ENCODE results near the gene NDRG3. TPM values are rescaled to one million over a fixed set of nuclear protein-coding genes. Genes with fewer than 3 reads are reported as not detected.

NDRG3 gene
- total and polyA plus RNA-seq, 2 of the 4 experiments (the other 2 are of a cell fraction), result 24.8 to 34.2 TPM

GRCh38 chr20:36632147-36632486, 113.8 kb downstream of the NDRG3 start:
- ATAC-seq (ENCODE audit: low read depth), result no peak
- H3K56ac ChIP-seq (ENCODE audit: extremely low read depth, insufficient read depth, low read length), result no peak overlapping the region
- no peak overlapping the region for H3K9ac ChIP-seq (ENCODE audit: low read depth, low read length)
- no peaks in the 10 kb centered on the region for H3K36me3 ChIP-seq (ENCODE audit: control insufficient read depth, insufficient read depth, low read length)
- no peaks in the 10 kb centered on the region for H3K4me1 ChIP-seq (ENCODE audit: control insufficient read depth, insufficient read depth, low read length)
- in situ Hi-C loops (cut with MboI; ENCODE audit: low sequenced_read_pairs) (no loop called here), intact Hi-C loops (cut with micrococcal nuclease) (no loop called here), dilution Hi-C loops (cut with HindIII; ENCODE audit: low sequenced_read_pairs, unreplicated experiment) (no loop called here)
- CTCF ChIA-PET, result no interaction called here
- no peak overlapping the region for H2AFZ ChIP-seq (replicated peaks; ENCODE audit: low read length, poor library complexity)
- H2BK5ac ChIP-seq (ENCODE audit: low read depth, low read length, poor library complexity, severe bottlenecking), result no peak overlapping the region
- no peak overlapping the region for H4K8ac ChIP-seq (ENCODE audit: low read depth in 2 of 2, low read length in 2 of 2)
- POLR2A ChIA-PET (ENCODE audit: unreplicated experiment), result no interaction called here
- no peaks in the 10 kb centered on the region for H4K20me1 ChIP-seq (ENCODE audit: insufficient read depth, low read length)
- H2AK9ac ChIP-seq (replicated peaks; ENCODE audit: low read depth, low read length, poor library complexity), result no peak overlapping the region
- no CpG with 5 or more reads among the region's 3 CpGs for whole genome bisulfite sequencing, 2 experiments (ENCODE audit: extremely low coverage in 2 of 2, insufficient read length in 1 of 2)
- no peak overlapping the region for H4K91ac ChIP-seq (ENCODE audit: insufficient read depth, low read depth, low read length)
- H3K79me1 ChIP-seq (ENCODE audit: low read depth in 1 of 2, low read length in 2 of 2), result no peaks in the 10 kb centered on the region
- no peak overlapping the region for H4K5ac ChIP-seq (ENCODE audit: low read depth, low read length)
- H3K4ac ChIP-seq (ENCODE audit: low read depth, low read length), result no peak overlapping the region
- no peak overlapping the region for H3K23ac ChIP-seq (ENCODE audit: low read depth, low read length)
- no peak overlapping the region for H2BK15ac ChIP-seq (ENCODE audit: low read depth, low read length)
- H3K9me3 ChIP-seq (ENCODE audit: control insufficient read depth, insufficient read depth, low read length), result no peaks in the 10 kb centered on the region
- no peak for TF ChIP-seq MXI1 (IDR thresholded peaks at IDR 0.05; ENCODE audit: borderline replicate concordance, low read depth, low read length)
- no peak overlapping the region for H2BK20ac ChIP-seq (ENCODE audit: low read depth, low read length)
- no peak overlapping the region for H3K4me3 ChIP-seq (ENCODE audit: insufficient read depth, low read depth, low read length)
- H3K9me1 ChIP-seq (ENCODE audit: insufficient read depth, low read length), result no peaks in the 10 kb centered on the region
- no peak overlapping the region for H2AK5ac ChIP-seq (ENCODE audit: low read depth, low read length)
- H3K27ac ChIP-seq (ENCODE audit: insufficient read depth, low read length), result no peak overlapping the region
- no peak for DNase-seq
- H3K14ac ChIP-seq (replicated peaks; ENCODE audit: low read depth, low read length), result no peak overlapping the region
- H3K27me3 ChIP-seq (ENCODE audit: control insufficient read depth, insufficient read depth, low read length), result no peaks in the 10 kb centered on the region
- H3K4me2 ChIP-seq (ENCODE audit: low read depth, low read length), result no peak overlapping the region
- no TSS peak for BruUV-seq (replicated peaks)
- no peak overlapping the region for H2BK120ac ChIP-seq (ENCODE audit: low read depth, low read length)
- H3K18ac ChIP-seq (ENCODE audit: low read depth, low read length), result no peak overlapping the region
